GM21529 (cell line): ENCODE measurements around the gene NOS1AP.
"Not testable (repeated sequence)": the region's sequence is repeated elsewhere in the genome, so short reads cannot be mapped to it uniquely, and the experiment has no call there.

ENCODE experiments used
- ATAC-seq: cut with Tn5 transposase; IDR thresholded peaks from one replicate; pipeline ENCODE4 v1.9.1; 2021; ENCODE audit not compliant: unreplicated experiment

NOS1AP gene

GRCh38 chr1:162165528-162165927 is 96.0 kb downstream of the NOS1AP start:
- no peak for ATAC-seq

GRCh38 chr1:162166917-162167615 is 97.6 kb downstream of the NOS1AP start:
- ATAC-seq: no peak

GRCh38 chr1:162168261-162168660 is 98.8 kb downstream of the NOS1AP start:
- ATAC-seq: no peak

GRCh38 chr1:162169031-162169790 is 99.7 kb downstream of the NOS1AP start:
- ATAC-seq: no peak

- ATAC-seq: no peak
Measured at GRCh38 chr1:162171111-162171510, 101.6 kb downstream of the NOS1AP start.

- ATAC-seq: no peak
Measured at GRCh38 chr1:162172311-162173102, 103.0 kb downstream of the NOS1AP start.

GRCh38 chr1:162173607-162174006 is 104.1 kb downstream of the NOS1AP start:
- not testable (repeated sequence) for ATAC-seq

GRCh38 chr1:162174027-162174426 is 104.5 kb downstream of the NOS1AP start:
- not testable (repeated sequence) for ATAC-seq

GRCh38 chr1:162175379-162176081 is 106.0 kb downstream of the NOS1AP start:
- no peak for ATAC-seq

- ATAC-seq: no peak
Measured at GRCh38 chr1:162177126-162177525, 107.6 kb downstream of the NOS1AP start.

GRCh38 chr1:162178432-162178831 is 108.9 kb downstream of the NOS1AP start:
- ATAC-seq: no peak

GRCh38 chr1:162179121-162179520 is 109.6 kb downstream of the NOS1AP start:
- ATAC-seq: no peak

- no peak for ATAC-seq
Measured at GRCh38 chr1:162180813-162181212, 111.3 kb downstream of the NOS1AP start.

- ATAC-seq: no peak
Measured at GRCh38 chr1:162182090-162182489, 112.6 kb downstream of the NOS1AP start.

- ATAC-seq: no peak
Measured at GRCh38 chr1:162185314-162186025, 116.0 kb downstream of the NOS1AP start.

GRCh38 chr1:162186026-162186374 is 116.5 kb downstream of the NOS1AP start:
- no peak for ATAC-seq

GRCh38 chr1:162186406-162186805 is 116.9 kb downstream of the NOS1AP start:
- no peak for ATAC-seq

GRCh38 chr1:162187687-162188276 is 118.3 kb downstream of the NOS1AP start:
- no peak for ATAC-seq

GRCh38 chr1:162189345-162189744 is 119.9 kb downstream of the NOS1AP start:
- no peak for ATAC-seq
